IPS DF 6.9 (cell line): Measurements from ENCODE around the gene SYT11.

ENCODE experiments used
- DNase-seq: peaks from one replicate; pipeline ENCODE4 v3.0.0-alpha.2; 2013; ENCODE audit warnings: low read depth, low spot score
- H3K27ac ChIP-seq: one replicate; pipeline ENCODE4 v1.5.1; 2013; ENCODE audit warnings: low read length, control low read depth
- H3K27me3 ChIP-seq: 2 replicates; pipeline ENCODE4 v1.6.1; 2013; ENCODE audit warnings: mild to moderate bottlenecking, low read length; ENCODE audit not compliant: control insufficient read depth, insufficient read depth
- H3K36me3 ChIP-seq: 2 replicates; pipeline ENCODE4 v1.6.1; 2013; ENCODE audit warnings: low read length; ENCODE audit not compliant: control insufficient read depth, insufficient read depth
- H3K4me1 ChIP-seq: 2 replicates; pipeline ENCODE4 v1.6.1; 2013; ENCODE audit warnings: low read length; ENCODE audit not compliant: control insufficient read depth, insufficient read depth
- H3K4me3 ChIP-seq: 2 replicates; pipeline ENCODE4 v1.5.1; 2013; ENCODE audit warnings: mild to moderate bottlenecking, low read length
- H3K9me3 ChIP-seq: 2 replicates; pipeline ENCODE4 v1.6.1; 2013; ENCODE audit warnings: low read length, inconsistent platforms; ENCODE audit not compliant: control insufficient read depth, insufficient read depth
- WGBS: extraction: QIAGEN DNeasy Blood & Tissue Kit; methylation state at CpG from one replicate; pipeline ENCODE4 v1.1.7; 2013; ENCODE audit warnings: mixed read lengths, missing lambda C conversion rate; ENCODE audit not compliant: insufficient read length, insufficient coverage; 5-methylcytosine and 5-hydroxymethylcytosine counted together

SYT11 gene

GRCh38 chr1:155861896-155862295, 2.5 kb downstream of the SYT11 start:
- Histone ChIP-seq H3K9me3 (no peaks in the 10 kb centered on the region), H3K36me3 (no peaks in the 10 kb centered on the region), H3K4me3 (no peak overlapping the region), H3K4me1 (no peaks in the 10 kb centered on the region), H3K27me3 (no peaks in the 10 kb centered on the region), H3K27ac (no peak overlapping the region)
- no CpG with 5 or more reads among the region's 2 CpGs for WGBS
- DNase-seq, result no peak

DNA sequence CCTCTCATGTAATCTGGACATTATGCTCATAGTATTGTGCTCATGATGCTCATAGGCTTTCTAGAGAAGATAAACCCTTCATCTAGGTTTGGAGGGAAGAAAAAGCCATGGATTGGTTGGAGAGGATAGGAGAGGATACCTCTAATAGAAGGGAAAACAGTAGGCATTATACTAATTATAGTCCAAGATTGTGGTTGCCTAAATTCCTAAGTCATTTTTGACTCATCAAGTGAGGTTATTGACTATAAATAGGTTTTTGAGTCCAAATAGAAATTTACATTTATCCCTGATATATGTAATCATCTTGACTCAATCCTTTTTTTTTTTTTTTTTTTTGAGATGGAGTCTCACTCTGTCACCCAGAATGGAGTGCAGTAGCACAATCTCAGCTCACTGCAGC, 5.0 kb downstream of the SYT11 start:
- Histone ChIP-seq H3K4me3 (no peak overlapping the region), H3K4me1 (no peaks in the 10 kb centered on the region), H3K27me3 (no peaks in the 10 kb centered on the region), H3K27ac (no peak overlapping the region), H3K36me3 (no peaks in the 10 kb centered on the region), H3K9me3 (no peaks in the 10 kb centered on the region)
- no peak for DNase-seq

- Histone ChIP-seq H3K4me1 (no peaks in the 10 kb centered on the region), H3K4me3 (no peak overlapping the region), H3K36me3 (no peaks in the 10 kb centered on the region), H3K9me3 (no peaks in the 10 kb centered on the region), H3K27ac (no peak overlapping the region), H3K27me3 (no peaks in the 10 kb centered on the region)
- no peak for DNase-seq
- no CpG with 5 or more reads among the region's 8 CpGs for WGBS
These were observed 8.4 kb downstream of the SYT11 start for GRCh38 chr1:155867766-155868165.

- no peak overlapping the region for H3K4me3 ChIP-seq
- no peaks in the 10 kb centered on the region for H3K27me3 ChIP-seq
- H3K27ac ChIP-seq, result no peak overlapping the region
- H3K4me1 ChIP-seq, result no peaks in the 10 kb centered on the region
- no CpG with 5 or more reads among the region's 1 CpG for WGBS
- DNase-seq, result no peak
- H3K9me3 ChIP-seq, result no peaks in the 10 kb centered on the region
- H3K36me3 ChIP-seq, result no peaks in the 10 kb centered on the region
These were observed 12.0 kb downstream of the SYT11 start for GRCh38 chr1:155871390-155871789.

GRCh38 chr1:155872527-155872926, 13.2 kb downstream of the SYT11 start:
- no peak overlapping the region for H3K27ac ChIP-seq
- no peaks in the 10 kb centered on the region for H3K36me3 ChIP-seq
- no peaks in the 10 kb centered on the region for H3K9me3 ChIP-seq
- no peak overlapping the region for H3K4me3 ChIP-seq
- no peak for DNase-seq
- H3K4me1 ChIP-seq, result no peaks in the 10 kb centered on the region
- H3K27me3 ChIP-seq, result no peaks in the 10 kb centered on the region
- no CpG with 5 or more reads among the region's 5 CpGs for WGBS

DNA sequence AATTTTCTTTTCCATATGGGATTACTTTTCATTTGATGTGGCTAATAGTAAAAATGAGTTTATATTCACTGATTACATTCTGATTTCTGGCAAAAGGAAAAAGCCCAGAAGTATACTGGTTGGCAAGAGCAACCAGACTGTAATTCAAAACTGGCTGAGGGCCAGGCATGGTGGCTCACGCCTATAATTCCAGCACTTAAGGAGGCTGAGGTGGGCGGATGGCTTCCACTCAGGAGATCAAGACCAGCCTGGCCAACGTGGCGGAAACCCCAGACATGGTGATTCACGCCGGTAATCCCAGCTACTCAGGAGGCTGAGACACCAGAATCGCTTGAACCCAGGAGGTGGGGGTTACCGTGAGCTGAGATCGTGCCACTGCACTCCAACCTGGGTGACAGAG, 14.5 kb downstream of the SYT11 start:
- Histone ChIP-seq H3K27me3 (no peaks in the 10 kb centered on the region), H3K36me3 (no peaks in the 10 kb centered on the region), H3K9me3 (no peaks in the 10 kb centered on the region), H3K4me3 (no peak overlapping the region), H3K4me1 (no peaks in the 10 kb centered on the region), H3K27ac (no peak overlapping the region)
- no peak for DNase-seq
- WGBS, result no CpG with 5 or more reads among the region's 9 CpGs

- Histone ChIP-seq H3K27me3 (no peaks in the 10 kb centered on the region), H3K27ac (no peak overlapping the region), H3K9me3 (no peaks in the 10 kb centered on the region), H3K4me1 (no peaks in the 10 kb centered on the region), H3K4me3 (no peak overlapping the region), H3K36me3 (no peaks in the 10 kb centered on the region)
- DNase-seq, result no peak
- WGBS, result no CpG with 5 or more reads among the region's 2 CpGs
These were observed 18.6 kb downstream of the SYT11 start for GRCh38 chr1:155877945-155878344.

GRCh38 chr1:155880251-155880650, 20.9 kb downstream of the SYT11 start:
- no peaks in the 10 kb centered on the region for H3K9me3 ChIP-seq
- no peak overlapping the region for H3K27ac ChIP-seq
- H3K27me3 ChIP-seq, result no peaks in the 10 kb centered on the region
- no peaks in the 10 kb centered on the region for H3K36me3 ChIP-seq
- WGBS, result no CpG with 5 or more reads among the region's 2 CpGs
- H3K4me1 ChIP-seq, result no peaks in the 10 kb centered on the region
- no peak for DNase-seq
- no peak overlapping the region for H3K4me3 ChIP-seq

GRCh38 chr1:155880950-155881349, 21.6 kb downstream of the SYT11 start:
- no peak overlapping the region for H3K4me3 ChIP-seq
- no CpG with 5 or more reads among the region's 6 CpGs for WGBS
- DNase-seq, result no peak
- no peaks in the 10 kb centered on the region for H3K36me3 ChIP-seq
- H3K27ac ChIP-seq, result no peak overlapping the region
- H3K27me3 ChIP-seq, result no peaks in the 10 kb centered on the region
- H3K4me1 ChIP-seq, result no peaks in the 10 kb centered on the region
- H3K9me3 ChIP-seq, result no peaks in the 10 kb centered on the region

- no peaks in the 10 kb centered on the region for H3K36me3 ChIP-seq
- no peaks in the 10 kb centered on the region for H3K27me3 ChIP-seq
- no peak overlapping the region for H3K4me3 ChIP-seq
- no peaks in the 10 kb centered on the region for H3K4me1 ChIP-seq
- DNase-seq, result no peak
- no peak overlapping the region for H3K27ac ChIP-seq
- no peaks in the 10 kb centered on the region for H3K9me3 ChIP-seq
These were observed 22.9 kb downstream of the SYT11 start for GRCh38 chr1:155882235-155882634.

DNA sequence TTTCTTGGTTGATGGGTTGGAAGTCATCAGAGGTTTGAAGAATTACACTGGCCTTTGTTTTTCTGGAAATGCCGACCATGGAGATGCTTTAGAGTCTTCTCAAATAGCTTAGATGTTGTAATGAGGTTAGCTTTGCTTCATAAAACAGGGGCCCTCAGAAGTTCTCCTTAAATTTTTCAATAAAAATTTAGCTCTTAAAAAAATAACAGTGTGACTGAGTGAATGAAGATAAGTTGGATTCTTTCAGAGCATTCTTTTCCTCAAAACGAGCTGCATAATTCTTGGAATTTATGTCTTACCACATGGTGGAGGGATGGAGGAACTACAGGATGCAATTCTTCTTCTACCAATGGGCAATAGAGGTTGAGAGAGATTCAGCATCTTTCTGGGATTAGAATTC, 23.4 kb downstream of the SYT11 start:
- H3K4me1 ChIP-seq, result no peaks in the 10 kb centered on the region
- no peak overlapping the region for H3K4me3 ChIP-seq
- H3K27ac ChIP-seq, result no peak overlapping the region
- H3K36me3 ChIP-seq, result no peaks in the 10 kb centered on the region
- no peaks in the 10 kb centered on the region for H3K27me3 ChIP-seq
- no CpG with 5 or more reads among the region's 2 CpGs for WGBS
- H3K9me3 ChIP-seq, result no peaks in the 10 kb centered on the region
- DNase-seq, result no peak
